NB4 (cell line): ENCODE results near the gene DSCAM.
"Not testable (repeated sequence)": the region's sequence is repeated elsewhere in the genome, so short reads cannot be mapped to it uniquely, and the experiment has no call there.

ENCODE experiments used
- DNase-seq: peaks from one replicate; pipeline ENCODE4 v3.0.0; 2010; ENCODE audit warnings: low read depth
- H3K4me3 ChIP-seq: one replicate; pipeline ENCODE4 v1.5.1; 2011; ENCODE audit warnings: mild to moderate bottlenecking, low read depth, low read length, moderate library complexity
- CTCF ChIP-seq: IDR thresholded peaks from one replicate; pipeline ENCODE4 v1.5.1; 2012; ENCODE audit warnings: low read depth, low read length
- MYC ChIP-seq: IDR thresholded peaks from 2 replicates; pipeline ENCODE4 v1.6.1; 2011; ENCODE audit warnings: low read depth, low read length
- POLR2A ChIP-seq: IDR thresholded peaks from 2 replicates; pipeline ENCODE4 v1.6.1; 2011; ENCODE audit warnings: mild to moderate bottlenecking; ENCODE audit not compliant: insufficient read length; ENCODE audit errors: extremely low read depth
- TF ChIP-seq, protein P1 (sequence below): IDR thresholded peaks from 2 replicates; pipeline ENCODE4 v1.6.1; 2011; ENCODE audit warnings: low read depth, low read length

DSCAM gene

GRCh38 chr21:40276001-40276400, 571.0 kb downstream of the DSCAM start:
- DNase-seq, result no peak
- H3K4me3 ChIP-seq, result no peak overlapping the region
- TF ChIP-seq MYC (no peak), CTCF (no peak), POLR2A (no peak)
- TF ChIP-seq, protein P1, sequence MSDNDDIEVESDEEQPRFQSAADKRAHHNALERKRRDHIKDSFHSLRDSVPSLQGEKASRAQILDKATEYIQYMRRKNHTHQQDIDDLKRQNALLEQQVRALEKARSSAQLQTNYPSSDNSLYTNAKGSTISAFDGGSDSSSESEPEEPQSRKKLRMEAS, result no peak

DNA sequence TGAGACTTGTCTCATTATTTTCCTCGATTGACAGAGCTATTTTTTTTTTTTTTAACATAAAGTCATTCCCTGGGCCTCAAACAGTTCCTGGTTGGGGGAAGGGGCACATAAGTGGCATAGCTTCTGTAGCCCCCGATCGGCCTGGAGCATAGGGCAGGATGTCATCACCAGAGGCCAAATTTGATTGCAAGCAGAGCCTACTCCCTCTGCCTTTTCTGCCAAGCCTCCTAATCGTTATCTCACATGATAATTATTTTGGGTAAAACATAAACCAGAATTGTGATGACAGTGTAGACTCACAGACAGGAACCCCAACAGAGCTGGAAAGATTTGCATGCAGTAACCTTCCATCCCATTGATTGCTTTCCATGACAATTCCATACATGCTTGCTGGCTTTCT, 574.9 kb downstream of the DSCAM start:
- TF ChIP-seq MYC (no peak), CTCF (no peak), POLR2A (no peak)
- TF ChIP-seq, protein P1, result no peak
- no peak for DNase-seq
- H3K4me3 ChIP-seq, result no peak overlapping the region

DNA sequence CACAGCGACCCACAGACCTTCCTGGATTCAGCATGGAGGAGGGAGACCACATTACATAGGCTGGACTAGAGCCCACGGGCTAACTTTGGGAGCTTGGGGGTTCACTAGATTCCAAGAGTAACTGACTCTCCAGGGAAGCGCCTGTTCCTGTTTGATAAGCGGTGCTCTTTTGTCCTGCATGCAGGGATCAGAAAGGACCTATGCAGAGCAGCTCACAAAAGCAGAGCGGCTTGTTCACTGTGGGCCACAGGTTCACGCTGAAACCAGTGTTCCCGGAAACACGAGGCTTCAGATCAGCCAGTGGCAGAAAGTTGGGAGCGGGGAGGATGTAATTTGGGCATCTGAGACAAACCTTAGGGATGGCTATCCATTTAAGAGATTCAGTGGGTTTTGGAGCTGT, 575.8 kb downstream of the DSCAM start:
- no peak for DNase-seq
- TF ChIP-seq, protein P1, result no peak
- TF ChIP-seq POLR2A (no peak), MYC (no peak), CTCF (no peak)
- H3K4me3 ChIP-seq, result no peak overlapping the region

DNA sequence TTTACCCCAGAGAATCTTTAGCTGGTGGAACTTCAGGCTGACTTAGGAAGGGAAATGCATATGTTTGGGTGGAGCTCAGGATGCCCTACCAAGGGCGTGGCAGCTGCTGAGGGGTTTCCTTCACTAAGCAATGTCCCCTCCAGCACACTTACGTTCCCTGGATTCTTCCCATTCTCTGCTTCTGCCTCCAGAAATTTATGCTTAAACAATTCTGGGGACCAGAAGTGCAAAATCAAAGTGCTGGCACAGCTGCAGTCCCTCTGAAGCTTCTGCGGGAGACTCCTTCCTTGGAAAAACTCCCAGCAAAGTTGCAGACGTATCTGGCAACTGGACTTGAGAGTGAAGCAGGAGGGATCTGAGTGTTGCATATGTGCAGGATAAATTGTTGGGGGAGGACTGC, 576.9 kb downstream of the DSCAM start:
- no peak for DNase-seq
- no peak overlapping the region for H3K4me3 ChIP-seq
- TF ChIP-seq POLR2A (no peak), CTCF (no peak), MYC (no peak)
- TF ChIP-seq, protein P1, result no peak

DNA sequence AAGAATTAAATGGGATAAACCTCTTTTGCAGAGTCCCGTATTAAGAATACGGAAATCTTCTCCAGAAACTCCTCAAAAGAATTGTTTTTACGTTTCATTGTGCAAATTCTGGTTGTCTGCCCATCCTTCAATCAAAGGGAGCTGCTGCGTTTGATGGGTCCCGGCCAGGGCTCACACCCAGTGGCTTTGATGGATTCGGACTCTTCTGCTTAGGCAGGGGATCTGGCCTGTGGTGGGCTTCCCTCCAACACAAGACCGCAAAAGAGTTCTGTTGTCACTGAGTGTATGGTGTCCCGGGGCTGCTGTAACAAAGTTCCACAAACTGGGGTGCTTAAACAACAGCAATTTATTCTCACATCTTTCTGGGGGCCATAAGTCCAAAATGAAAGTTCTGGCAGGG, 577.7 kb downstream of the DSCAM start:
- TF ChIP-seq CTCF (no peak), MYC (no peak), POLR2A (no peak)
- TF ChIP-seq, protein P1, result no peak
- no peak for DNase-seq
- no peak overlapping the region for H3K4me3 ChIP-seq

GRCh38 chr21:40258456-40258855, 588.5 kb downstream of the DSCAM start:
- H3K4me3 ChIP-seq, DNase-seq: not testable (repeated sequence)
